ENCODE data around the gene TTLL1.
A peak's percentile ranks its signal among the peaks of the same experiment; 100 is the strongest.

The TTLL1 gene

GRCh38 chr22:43099095-43099494, 9.9 kb upstream of the TTLL1 start:
- no peak overlapping the region for H3K4me3 ChIP-seq (ENCODE audit: low read depth, low read length)
- TF ChIP-seq CTCF (IDR thresholded peaks at IDR 0.05; ENCODE audit: control insufficient read depth, extremely low read depth, insufficient read depth), result no peak
- no peak for DNase-seq (ENCODE audit: low read depth)

- no peak for DNase-seq (ENCODE audit: low read depth)
- TF ChIP-seq CTCF (IDR thresholded peaks at IDR 0.05; ENCODE audit: control insufficient read depth, extremely low read depth, insufficient read depth), result no peak
Observed at GRCh38 chr22:43098356-43098755, 9.2 kb upstream of the TTLL1 start.

GRCh38 chr22:43096420-43096819, 7.2 kb upstream of the TTLL1 start:
- no peak for TF ChIP-seq CTCF (IDR thresholded peaks at IDR 0.05; ENCODE audit: control insufficient read depth, extremely low read depth, insufficient read depth)
- no peak overlapping the region for H3K4me3 ChIP-seq (ENCODE audit: low read depth, low read length)
- DNase-seq (ENCODE audit: low read depth), result no peak

More at GRCh38 chr22:43098356-43098755, 9.2 kb upstream of the TTLL1 start:
- no peak overlapping the region for H3K4me3 ChIP-seq (ENCODE audit: low read depth, low read length)

GRCh38 chr22:43094551-43094950, 5.4 kb upstream of the TTLL1 start:
- no peak overlapping the region for H3K4me3 ChIP-seq (ENCODE audit: low read depth, low read length)
- DNase-seq (ENCODE audit: low read depth), result no peak
- no peak for TF ChIP-seq CTCF (IDR thresholded peaks at IDR 0.05; ENCODE audit: control insufficient read depth, extremely low read depth, insufficient read depth)

GRCh38 chr22:43094085-43094484, 4.9 kb upstream of the TTLL1 start:
- TF ChIP-seq CTCF (IDR thresholded peaks at IDR 0.05; ENCODE audit: control insufficient read depth, extremely low read depth, insufficient read depth), result no peak
- DNase-seq (ENCODE audit: low read depth), result no peak
- no peak overlapping the region for H3K4me3 ChIP-seq (ENCODE audit: low read depth, low read length)

- no peak for DNase-seq (ENCODE audit: low read depth)
- TF ChIP-seq CTCF (IDR thresholded peaks at IDR 0.05; ENCODE audit: control insufficient read depth, extremely low read depth, insufficient read depth), result no peak
- no peak overlapping the region for H3K4me3 ChIP-seq (ENCODE audit: low read depth, low read length)
Observed at GRCh38 chr22:43092085-43092484, 2.9 kb upstream of the TTLL1 start.

- peak; percentile 86 for DNase-seq (ENCODE audit: low read depth)
- peak overlapping the region; percentile 60; the same call in 1 of the 2 replicates for H3K4me3 ChIP-seq (ENCODE audit: low read depth, low read length)
- TF ChIP-seq CTCF (IDR thresholded peaks at IDR 0.05; ENCODE audit: control insufficient read depth, extremely low read depth, insufficient read depth), result peak; percentile 72
Observed at GRCh38 chr22:43090130-43090789, 1.1 kb upstream of the TTLL1 start.

All from LNCaP clone FGC (cell line).